Astrocyte (in vitro differentiated cells and primary cell): ENCODE data around the gene ADGRB3.

Source experiments
- EZH2 ChIP-seq: IDR thresholded peaks from 2 replicates; pipeline ENCODE4 v1.6.1; 2012; ENCODE audit warnings: mild to moderate bottlenecking, low read length, inconsistent platforms; ENCODE audit not compliant: insufficient read depth
- TF ChIP-seq, protein P1 (sequence below): IDR thresholded peaks from 2 replicates; pipeline ENCODE4 v1.5.1; 2011; ENCODE audit warnings: low read depth, mild to moderate bottlenecking, inconsistent platforms, low read length, moderate library complexity; ENCODE audit not compliant: insufficient read depth

DNA sequence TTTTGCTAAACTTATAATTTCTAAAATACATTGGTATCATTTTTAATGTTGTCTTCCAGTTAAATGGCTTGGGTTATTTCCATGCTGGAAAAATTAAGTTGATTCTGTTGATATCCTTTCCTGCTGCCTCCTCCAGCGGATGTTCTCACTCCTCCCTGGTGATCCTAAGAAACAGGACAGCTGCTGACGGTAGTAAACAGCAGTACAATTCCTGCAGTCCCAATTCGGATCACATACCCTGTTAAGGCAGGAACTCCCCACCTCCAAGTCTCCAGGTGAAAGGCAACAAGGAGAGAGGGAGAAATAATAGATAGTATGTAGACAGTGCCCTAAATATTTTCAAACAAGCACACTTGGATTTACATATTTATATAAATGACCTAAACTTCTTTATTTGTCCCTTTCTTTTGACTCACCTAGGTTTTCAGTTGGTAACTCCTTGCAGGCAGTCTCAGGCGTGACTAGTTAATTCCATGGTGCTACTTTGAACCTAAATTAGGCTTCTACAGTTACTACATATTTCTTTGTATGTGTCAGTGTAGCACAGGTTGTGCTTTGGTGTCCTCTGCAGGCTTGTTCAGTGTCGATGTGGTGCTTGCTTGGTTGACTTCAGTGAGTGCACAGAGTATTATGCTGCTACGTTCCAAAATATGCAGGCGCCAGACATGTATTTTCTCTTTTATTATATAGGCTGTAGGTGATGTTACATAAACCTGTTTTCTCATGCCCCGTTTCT, 126.0 kb downstream of the ADGRB3 start:
- TF ChIP-seq EZH2: no peak
- TF ChIP-seq, protein P1, sequence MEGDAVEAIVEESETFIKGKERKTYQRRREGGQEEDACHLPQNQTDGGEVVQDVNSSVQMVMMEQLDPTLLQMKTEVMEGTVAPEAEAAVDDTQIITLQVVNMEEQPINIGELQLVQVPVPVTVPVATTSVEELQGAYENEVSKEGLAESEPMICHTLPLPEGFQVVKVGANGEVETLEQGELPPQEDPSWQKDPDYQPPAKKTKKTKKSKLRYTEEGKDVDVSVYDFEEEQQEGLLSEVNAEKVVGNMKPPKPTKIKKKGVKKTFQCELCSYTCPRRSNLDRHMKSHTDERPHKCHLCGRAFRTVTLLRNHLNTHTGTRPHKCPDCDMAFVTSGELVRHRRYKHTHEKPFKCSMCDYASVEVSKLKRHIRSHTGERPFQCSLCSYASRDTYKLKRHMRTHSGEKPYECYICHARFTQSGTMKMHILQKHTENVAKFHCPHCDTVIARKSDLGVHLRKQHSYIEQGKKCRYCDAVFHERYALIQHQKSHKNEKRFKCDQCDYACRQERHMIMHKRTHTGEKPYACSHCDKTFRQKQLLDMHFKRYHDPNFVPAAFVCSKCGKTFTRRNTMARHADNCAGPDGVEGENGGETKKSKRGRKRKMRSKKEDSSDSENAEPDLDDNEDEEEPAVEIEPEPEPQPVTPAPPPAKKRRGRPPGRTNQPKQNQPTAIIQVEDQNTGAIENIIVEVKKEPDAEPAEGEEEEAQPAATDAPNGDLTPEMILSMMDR: no peak
